ENCODE results near the gene UTP20. TPM values are rescaled to one million over a fixed set of nuclear protein-coding genes. Genes with fewer than 3 reads are reported as not detected.

The UTP20 gene
- polyA plus RNA-seq, 1 of the 3 experiments (the other 2 are of a cell fraction) = 5.7 TPM

- Histone ChIP-seq H3K27ac (ENCODE audit: low read depth in 2 of 2, low read length in 1 of 2) (no peak overlapping the region), H3K9me2 (no peaks in the 10 kb centered on the region), H3F3A (replicated peaks; ENCODE audit: insufficient read depth) (no peaks in the 10 kb centered on the region), H2AFZ (ENCODE audit: low read depth) (no peak overlapping the region), H4K20me1 (ENCODE audit: insufficient read depth) (no peaks in the 10 kb centered on the region), H3K4me2 (no peak overlapping the region), H3K27me3 (ENCODE audit: insufficient read depth) (no peaks in the 10 kb centered on the region; the same call in 1 of the 2 replicates), H3K9ac (no peak overlapping the region), H3K36me3 (replicated peaks in 1 of 2; ENCODE audit: control insufficient read depth in 1 of 2, insufficient read depth in 2 of 2, low read length in 1 of 2) (no peaks in the 10 kb centered on the region), H3K4me3 (ENCODE audit: low read depth in 2 of 2, low read length in 1 of 2) (no peak overlapping the region), H3K4me1 (ENCODE audit: control insufficient read depth in 1 of 2, insufficient read depth in 2 of 2, low read depth in 1 of 2, low read length in 1 of 2) (no peaks in the 10 kb centered on the region), H3K79me2 (ENCODE audit: insufficient read depth) (no peaks in the 10 kb centered on the region), H3K9me3 (no peaks in the 10 kb centered on the region)
- TF ChIP-seq MXI1 (IDR thresholded peaks at IDR 0.05; ENCODE audit: low read depth, low read length) (no peak), YY1 (IDR thresholded peaks at IDR 0.05; ENCODE audit: low read depth) (no peak), RFX5 (IDR thresholded peaks at IDR 0.05; ENCODE audit: low read length) (no peak), POLR2AphosphoS5 (IDR thresholded peaks at IDR 0.05; ENCODE audit: low read depth, low read length) (no peak), GATA2 (CRISPR knock-in tag; IDR thresholded peaks at IDR 0.05) (no peak), NRF1 (IDR thresholded peaks at IDR 0.05; ENCODE audit: low read depth, low read length) (no peak), MEF2A (IDR thresholded peaks at IDR 0.05; ENCODE audit: borderline replicate concordance, low read depth) (no peak), ELF1 (IDR thresholded peaks at IDR 0.05) (no peak)
- TF ChIP-seq, protein P1, sequence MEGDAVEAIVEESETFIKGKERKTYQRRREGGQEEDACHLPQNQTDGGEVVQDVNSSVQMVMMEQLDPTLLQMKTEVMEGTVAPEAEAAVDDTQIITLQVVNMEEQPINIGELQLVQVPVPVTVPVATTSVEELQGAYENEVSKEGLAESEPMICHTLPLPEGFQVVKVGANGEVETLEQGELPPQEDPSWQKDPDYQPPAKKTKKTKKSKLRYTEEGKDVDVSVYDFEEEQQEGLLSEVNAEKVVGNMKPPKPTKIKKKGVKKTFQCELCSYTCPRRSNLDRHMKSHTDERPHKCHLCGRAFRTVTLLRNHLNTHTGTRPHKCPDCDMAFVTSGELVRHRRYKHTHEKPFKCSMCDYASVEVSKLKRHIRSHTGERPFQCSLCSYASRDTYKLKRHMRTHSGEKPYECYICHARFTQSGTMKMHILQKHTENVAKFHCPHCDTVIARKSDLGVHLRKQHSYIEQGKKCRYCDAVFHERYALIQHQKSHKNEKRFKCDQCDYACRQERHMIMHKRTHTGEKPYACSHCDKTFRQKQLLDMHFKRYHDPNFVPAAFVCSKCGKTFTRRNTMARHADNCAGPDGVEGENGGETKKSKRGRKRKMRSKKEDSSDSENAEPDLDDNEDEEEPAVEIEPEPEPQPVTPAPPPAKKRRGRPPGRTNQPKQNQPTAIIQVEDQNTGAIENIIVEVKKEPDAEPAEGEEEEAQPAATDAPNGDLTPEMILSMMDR (IDR thresholded peaks at IDR 0.05) = no peak
- CTCF ChIA-PET = interaction anchor here (0.8 to 1.2 kb wide), 2 partner anchors 9 to 216 kb away, joined by 3 read pairs; no protein-coding TSS in a partner anchor
- POLR2A ChIA-PET = no interaction called here
- DNase-seq = no peak
- WGBS (ENCODE audit: low lambda C conversion rate) = 28% methylated on average over 2 of the region's 2 CpGs
These were observed 150.6 kb downstream of the UTP20 start for GRCh38 chr12:101430456-101430855.

DNA sequence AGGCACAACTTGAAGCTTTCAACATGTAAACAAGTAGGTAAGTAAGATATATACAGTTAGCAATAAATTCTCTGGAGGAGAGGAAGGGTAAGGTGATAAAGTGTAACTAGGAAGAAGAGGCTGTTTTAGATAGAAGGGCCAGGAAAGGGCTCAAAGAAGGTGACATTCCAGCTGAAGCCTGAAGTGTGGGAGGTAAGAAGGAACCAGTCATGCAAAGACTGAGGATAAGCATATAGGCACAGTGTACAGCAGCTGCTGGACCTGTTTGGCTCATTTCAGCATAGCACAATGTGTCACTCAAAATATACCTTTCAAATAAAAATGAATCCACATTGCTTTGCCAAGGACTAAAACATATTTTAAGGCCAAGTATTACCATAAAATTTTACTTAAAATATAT is 156.2 kb downstream of the UTP20 start:
- no peaks in the 10 kb centered on the region for H3K9me2 ChIP-seq
- H3K27ac ChIP-seq (ENCODE audit: low read depth in 2 of 2, low read length in 1 of 2) = no peak overlapping the region
- H3K4me3 ChIP-seq (ENCODE audit: low read depth in 2 of 2, low read length in 1 of 2) = no peak overlapping the region
- H3K4me1 ChIP-seq (ENCODE audit: control insufficient read depth in 1 of 2, insufficient read depth in 2 of 2, low read depth in 1 of 2, low read length in 1 of 2) = no peaks in the 10 kb centered on the region
- no peaks in the 10 kb centered on the region for H3K36me3 ChIP-seq (replicated peaks in 1 of 2; ENCODE audit: control insufficient read depth in 1 of 2, insufficient read depth in 2 of 2, low read length in 1 of 2)
- no peak for DNase-seq
- H2AFZ ChIP-seq (ENCODE audit: low read depth) = no peak overlapping the region
- POLR2A ChIA-PET = no interaction called here
- no peak overlapping the region for H3K4me2 ChIP-seq
- H3K9ac ChIP-seq = no peak overlapping the region
- H3K9me3 ChIP-seq = no peaks in the 10 kb centered on the region
- TF ChIP-seq TEAD4 (IDR thresholded peaks at IDR 0.05; ENCODE audit: borderline replicate concordance, insufficient read depth) = no peak
- H3F3A ChIP-seq (replicated peaks; ENCODE audit: insufficient read depth) = no peaks in the 10 kb centered on the region
- peaks cover 4% of the 10 kb centered on the region; the same call in 1 of the 2 replicates for H3K27me3 ChIP-seq (ENCODE audit: insufficient read depth)
- CTCF ChIA-PET = no interaction called here
- no peaks in the 10 kb centered on the region for H3K79me2 ChIP-seq (ENCODE audit: insufficient read depth)
- H4K20me1 ChIP-seq (ENCODE audit: insufficient read depth) = no peaks in the 10 kb centered on the region

Small RNA genes within 50 kb of the gene (small RNA-seq; reads per million reads assigned to genes)
- gene RNU6-1068P (0 reads per million in 7 experiments), gene RPS27P23 (0 to 1.1 (median 0) reads per million in 7 experiments)

Other genes starting within 250 kb of the UTP20 start
- gene SLC5A8, start 69.9 kb upstream of the UTP20 start, polyA plus RNA-seq (2012; rRNA removed) = not detected in 2 replicates
- gene ARL1, start 127.7 kb downstream of the UTP20 start, polyA plus RNA-seq (2012; rRNA removed) = 50.2 and 58.9 TPM in 2 replicates
- gene SPIC, start 195.2 kb downstream of the UTP20 start, polyA plus RNA-seq (2012; rRNA removed) = not detected in 2 replicates

All from SK-N-SH (cell line).